A549 (cell line): Measurements from ENCODE around the gene PPP1R12C. TPM values are rescaled to one million over a fixed set of nuclear protein-coding genes. Genes with fewer than 3 reads are reported as not detected.

Experiments used
- ATAC-seq, 2 experiments: fragments of 200-7000 bp in 1 of 2; fragments of >200 bp in 1 of 2; cut with Nextera tagmentation in 1 of 2; cut with Tn5 transposase in 1 of 2; 3 replicates each; pipeline versions ENCODE4 v1.8.0 to v1.9.1; 2018 to 2020; ENCODE audit warnings: mild to moderate bottlenecking in 1 of 2, moderate library complexity in 1 of 2
- CTCF ChIA-PET: fragments of 300-600 bp; sonication (Branson Sonifier 250); formaldehyde crosslinking; extraction: SDS; loops from one replicate; lab custom pipeline; 2021; ENCODE audit warnings: antibody characterized with exemption, inconsistent platforms; lab: Yijun Ruan, JAX
- POLR2A ChIA-PET: fragments of 350-600 bp; formaldehyde crosslinking; extraction: SDS; loops from one replicate; lab custom pipeline; 2021; ENCODE audit warnings: antibody characterized with exemption, inconsistent platforms; lab: Yijun Ruan, JAX
- DNase-seq, 2 experiments: peaks; one replicate each; pipeline versions ENCODE4 v3.0.0 to v3.0.0-alpha.2; 2011 to 2016; ENCODE audit warnings: low read depth in 1 of 2, low spot score in 1 of 2
- FAIRE-seq: peaks from 2 replicates; lab custom pipeline; 2011; peaks lifted over from hg19 to GRCh38; lab: Jason Lieb, UNC
- H3K27ac ChIP-seq, 2 experiments: fragments of >200 bp; sonication (Bioruptor Twin); formaldehyde crosslinking; 3 replicates each; pipeline ENCODE4 v1.5.1; 2016 to 2017
- H3K4me1 ChIP-seq: fragments of >200 bp; sonication (Bioruptor Twin); formaldehyde crosslinking; 3 replicates; pipeline ENCODE4 v1.6.1; 2016
- H3K4me2 ChIP-seq: fragments of >200 bp; sonication (Bioruptor Twin); formaldehyde crosslinking; 3 replicates; pipeline ENCODE4 v1.6.1; 2016
- H3K4me3 ChIP-seq: fragments of >200 bp; sonication (Bioruptor Twin); formaldehyde crosslinking; 3 replicates; pipeline ENCODE4 v1.5.1; 2016
- H3K9me3 ChIP-seq: fragments of >200 bp; sonication (Bioruptor Twin); formaldehyde crosslinking; 3 replicates; pipeline ENCODE4 v1.6.1; 2016
- CBX8 ChIP-seq: fragments of 200-600 bp; sonication (generic); IDR thresholded peaks from 2 replicates; pipeline ENCODE4 v1.6.1; 2016
- CHD2 ChIP-seq: fragments of 150-350 bp; IDR thresholded peaks from 2 replicates; pipeline ENCODE4 v1.6.1; 2014; ENCODE audit warnings: low read length; ENCODE audit not compliant: partially characterized antibody
- CTCF ChIP-seq: fragments of >200 bp; sonication (Bioruptor Twin); formaldehyde crosslinking; IDR thresholded peaks from 3 replicates; pipeline ENCODE4 v1.5.1; 2016
- EHF ChIP-seq: fragments of 250-450 bp; sonication (Bioruptor Pico); IDR thresholded peaks from 2 replicates; pipeline ENCODE4 v1.5.0; 2020; ENCODE audit warnings: mild to moderate bottlenecking
- EP300 ChIP-seq, 2 experiments: fragments of >200 bp; sonication (Bioruptor Twin); formaldehyde crosslinking; IDR thresholded peaks; 2 replicates in 1 of 2; 3 replicates in 1 of 2; pipeline ENCODE4 v1.6.1; 2016 to 2017
- ESRRA ChIP-seq: fragments of 150-350 bp; IDR thresholded peaks from 2 replicates; pipeline ENCODE4 v1.6.1; 2014; ENCODE audit warnings: mild to moderate bottlenecking, low read length, borderline replicate concordance
- FOXS1 ChIP-seq: fragments of 250-450 bp; sonication (Bioruptor Pico); IDR thresholded peaks from 2 replicates; pipeline ENCODE4 v1.5.0; 2020; ENCODE audit warnings: mild to moderate bottlenecking, moderate library complexity
- GATA3 ChIP-seq: IDR thresholded peaks from 2 replicates; pipeline ENCODE4 v1.6.1; 2012; ENCODE audit warnings: borderline replicate concordance
- HDAC2 ChIP-seq: fragments of 200-600 bp; sonication (generic); IDR thresholded peaks from 2 replicates; pipeline ENCODE4 v1.6.1; 2016
- HEYL ChIP-seq: fragments of 250-450 bp; sonication (Bioruptor Pico); IDR thresholded peaks from 2 replicates; pipeline ENCODE4 v1.8.0; 2021; ENCODE audit warnings: mild to moderate bottlenecking, moderate library complexity
- KDM1A ChIP-seq: fragments of 200-600 bp; sonication (generic); IDR thresholded peaks from 2 replicates; pipeline ENCODE4 v1.6.1; 2016; ENCODE audit warnings: low read depth, mild to moderate bottlenecking
- MAFK ChIP-seq: fragments of 450-650 bp; IDR thresholded peaks from 2 replicates; pipeline ENCODE4 v1.6.1; 2014; ENCODE audit not compliant: partially characterized antibody
- NPAS2 ChIP-seq: fragments of 250-450 bp; sonication (Bioruptor Pico); IDR thresholded peaks from 2 replicates; pipeline ENCODE4 v1.8.0; 2022; ENCODE audit warnings: mild to moderate bottlenecking, moderate library complexity, borderline replicate concordance
- POLR2A ChIP-seq: IDR thresholded peaks from 2 replicates; pipeline ENCODE4 v1.6.1; 2012; ENCODE audit warnings: mild to moderate bottlenecking, low read length
- RCOR1 ChIP-seq: fragments of 150-350 bp; IDR thresholded peaks from 2 replicates; pipeline ENCODE4 v1.6.1; 2014; ENCODE audit warnings: antibody characterized with exemption, low read length, low read depth
- RNF2 ChIP-seq: fragments of 200-600 bp; sonication (generic); IDR thresholded peaks from 2 replicates; pipeline ENCODE4 v1.6.1; 2016; ENCODE audit warnings: low read depth, mild to moderate bottlenecking, antibody characterized with exemption, moderate library complexity, borderline replicate concordance
- ZC3H11A ChIP-seq: fragments of 450-650 bp; IDR thresholded peaks from 2 replicates; pipeline ENCODE4 v1.6.1; 2014; ENCODE audit warnings: antibody characterized with exemption, mild to moderate bottlenecking
- WGBS: methylation state at CpG from one replicate; pipeline ENCODE4 v1.1.6; 2017; ENCODE audit errors: missing lambda C conversion rate; 5-methylcytosine and 5-hydroxymethylcytosine counted together
- polyA plus RNA-seq, 4 experiments: library from polyadenylated mRNA; depleted of rRNA in 3 of 4; stranded (reverse); fragments of >200 nt; fragmentation: RNase III in 1 of 4; extraction: RNeasy Plus Mini Kit Qiagen cat#74134 plus additional on column Dnase treatment in 1 of 4; gene quantifications; 2 replicates in 3 of 4; 3 replicates in 1 of 4; pipeline ENCODE4 v1.2.3, GENCODE V29; 2011 to 2017
- TF ChIP-seq, protein P1 (sequence below): fragments of 150-350 bp; IDR thresholded peaks from 2 replicates; pipeline ENCODE4 v1.6.1; 2014; ENCODE audit warnings: low read depth, mild to moderate bottlenecking, low read length
- TF ChIP-seq, protein P2 (sequence below): IDR thresholded peaks from 2 replicates; pipeline ENCODE4 v1.6.1; 2012

PPP1R12C gene
- polyA plus RNA-seq, 2 of the 4 experiments (the other 2 are of a cell fraction): 22.0 to 70.3 TPM

- ChIA-PET CTCF (interaction anchor here (0.5 to 1.6 kb wide), 4 partner anchors 23 to 600 kb away, joined by 3 to 12 read pairs (median 6); no protein-coding TSS in a partner anchor), POLR2A (no interaction called here)
- Histone ChIP-seq H3K4me2 (no peak overlapping the region), H3K4me1 (peaks cover 24% of the 10 kb centered on the region), H3K27ac (no peak overlapping the region), H3K9me3 (no peaks in the 10 kb centered on the region), H3K4me3 (no peak overlapping the region)
- no peak for TF ChIP-seq CTCF
- TF ChIP-seq ZC3H11A: no peak
- TF ChIP-seq NPAS2: no peak
- no peak for TF ChIP-seq ESRRA
- no peak for TF ChIP-seq GATA3
- no peak for TF ChIP-seq EHF (CRISPR knock-in tag)
- no peak for TF ChIP-seq CBX8
- TF ChIP-seq, protein P1, sequence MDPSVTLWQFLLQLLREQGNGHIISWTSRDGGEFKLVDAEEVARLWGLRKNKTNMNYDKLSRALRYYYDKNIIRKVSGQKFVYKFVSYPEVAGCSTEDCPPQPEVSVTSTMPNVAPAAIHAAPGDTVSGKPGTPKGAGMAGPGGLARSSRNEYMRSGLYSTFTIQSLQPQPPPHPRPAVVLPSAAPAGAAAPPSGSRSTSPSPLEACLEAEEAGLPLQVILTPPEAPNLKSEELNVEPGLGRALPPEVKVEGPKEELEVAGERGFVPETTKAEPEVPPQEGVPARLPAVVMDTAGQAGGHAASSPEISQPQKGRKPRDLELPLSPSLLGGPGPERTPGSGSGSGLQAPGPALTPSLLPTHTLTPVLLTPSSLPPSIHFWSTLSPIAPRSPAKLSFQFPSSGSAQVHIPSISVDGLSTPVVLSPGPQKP: no peak
- no peak for TF ChIP-seq KDM1A
- TF ChIP-seq CHD2: no peak
- TF ChIP-seq POLR2A: no peak
- TF ChIP-seq HDAC2: no peak
- TF ChIP-seq, protein P2, sequence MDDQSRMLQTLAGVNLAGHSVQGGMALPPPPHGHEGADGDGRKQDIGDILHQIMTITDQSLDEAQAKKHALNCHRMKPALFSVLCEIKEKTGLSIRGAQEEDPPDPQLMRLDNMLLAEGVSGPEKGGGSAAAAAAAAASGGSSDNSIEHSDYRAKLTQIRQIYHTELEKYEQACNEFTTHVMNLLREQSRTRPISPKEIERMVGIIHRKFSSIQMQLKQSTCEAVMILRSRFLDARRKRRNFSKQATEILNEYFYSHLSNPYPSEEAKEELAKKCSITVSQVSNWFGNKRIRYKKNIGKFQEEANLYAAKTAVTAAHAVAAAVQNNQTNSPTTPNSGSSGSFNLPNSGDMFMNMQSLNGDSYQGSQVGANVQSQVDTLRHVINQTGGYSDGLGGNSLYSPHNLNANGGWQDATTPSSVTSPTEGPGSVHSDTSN: no peak
- no peak for TF ChIP-seq FOXS1 (CRISPR knock-in tag)
- TF ChIP-seq RNF2: no peak
- no peak for TF ChIP-seq HEYL (CRISPR knock-in tag)
- DNase-seq (no peak), ATAC-seq (no peak), FAIRE-seq (no peak)
- WGBS: 94% methylated on average over 24 of the region's 25 CpGs
Observed at GRCh38 chr19:55112246-55112776, 5.1 kb downstream of the PPP1R12C start.

- ChIA-PET CTCF (interaction anchor here (0.6 to 2.1 kb wide), 9 partner anchors 13 to 599 kb away, joined by 3 to 12 read pairs (median 4); partner anchors contain the start of gene DNAAF3), POLR2A (interaction anchor here (0.6 kb wide), 1 partner anchor 296 kb away, joined by 3 read pairs; the partner anchor contains the start of gene UBE2S)
- H3K27ac ChIP-seq: no peak overlapping the region
- WGBS: 88% methylated on average over 21 of the region's 21 CpGs
- no peak overlapping the region for H3K4me3 ChIP-seq
- no peak for DNase-seq
- no peaks in the 10 kb centered on the region for H3K9me3 ChIP-seq
- H3K4me2 ChIP-seq: no peak overlapping the region
- peaks cover 24% of the 10 kb centered on the region for H3K4me1 ChIP-seq
- no peak for ATAC-seq
- FAIRE-seq: no peak
- TF ChIP-seq MAFK (no peak), RCOR1 (no peak), POLR2A (no peak), EP300 (IDR thresholded peaks at IDR 0.05) (no peak)
- TF ChIP-seq, protein P1: no peak
Observed at GRCh38 chr19:55111238-55111831, 6.1 kb downstream of the PPP1R12C start.
